Stimulated activated CD4-positive, alpha-beta T cell treated with anti-CD3 and anti-CD28 coated beads, TNF-alpha, amount 100 ng/mL, for 24 hours (primary cell): ENCODE measurements around the gene CDCP1.
"Not testable (repeated sequence)": the region's sequence is repeated elsewhere in the genome, so short reads cannot be mapped to it uniquely, and the experiment has no call there.

Source experiments
- DNase-seq, 3 experiments: peaks; one replicate each; pipeline ENCODE4 v3.0.0-alpha.2; 2020; ENCODE audit warnings: low read depth in 3 of 3

The CDCP1 gene

GRCh38 chr3:45055411-45056143 lies 90.6 kb downstream of the CDCP1 start:
- DNase-seq: no peak

GRCh38 chr3:45055032-45055410 lies 91.2 kb downstream of the CDCP1 start:
- no peak for DNase-seq

GRCh38 chr3:45054196-45054857 lies 91.9 kb downstream of the CDCP1 start:
- no peak for DNase-seq

- DNase-seq: not testable (repeated sequence)
These were observed 92.4 kb downstream of the CDCP1 start for GRCh38 chr3:45053805-45054195.

- no peak for DNase-seq
These were observed 94.5 kb downstream of the CDCP1 start for GRCh38 chr3:45051685-45052084.

GRCh38 chr3:45049807-45050206 lies 96.4 kb downstream of the CDCP1 start:
- DNase-seq: no peak

GRCh38 chr3:45048244-45048643 lies 97.9 kb downstream of the CDCP1 start:
- DNase-seq: no peak

GRCh38 chr3:45043728-45044299 lies 102.4 kb downstream of the CDCP1 start:
- no peak for DNase-seq

GRCh38 chr3:45042162-45042561 lies 104.0 kb downstream of the CDCP1 start:
- DNase-seq: no peak

- no peak for DNase-seq
These were observed 104.5 kb downstream of the CDCP1 start for GRCh38 chr3:45041666-45042065.

- DNase-seq: peak; percentile 79 to 92 (median 88)
These were observed 108.3 kb downstream of the CDCP1 start for GRCh38 chr3:45037720-45038455.

- DNase-seq: peak in 2 of 3 experiments; percentile 6 to 21
These were observed 110.5 kb downstream of the CDCP1 start for GRCh38 chr3:45035441-45036301.

- peak in 1 of 3 experiments; percentile 29 for DNase-seq
These were observed 111.4 kb downstream of the CDCP1 start for GRCh38 chr3:45034612-45035252.

GRCh38 chr3:45033791-45034190 lies 112.4 kb downstream of the CDCP1 start:
- no peak for DNase-seq
